Neural crest cell (in vitro differentiated cells): Measurements from ENCODE around the gene SLFN12. TPM values are rescaled to one million over a fixed set of nuclear protein-coding genes. Genes with fewer than 3 reads are reported as not detected.
A peak's percentile ranks its signal among the peaks of the same experiment; 100 is the strongest.
"Not testable (repeated sequence)": the region's sequence is repeated elsewhere in the genome, so short reads cannot be mapped to it uniquely, and the experiment has no call there.

Experiments used
- DNase-seq: peaks from one replicate; pipeline ENCODE4 v3.0.0; 2021; ENCODE audit warnings: low read depth, mixed read lengths, low spot score
- H3K27ac Mint-ChIP-seq: one replicate; pipeline ENCODE4 v1.8.0; 2021; ENCODE audit warnings: mild to moderate bottlenecking, mixed read lengths; ENCODE audit not compliant: unreplicated experiment
- H3K27me3 Mint-ChIP-seq: 2 replicates; pipeline ENCODE4 v1.8.0; 2021; ENCODE audit warnings: low read depth, mild to moderate bottlenecking, mixed read lengths
- H3K36me3 Mint-ChIP-seq: 2 replicates; pipeline ENCODE4 v1.8.0; 2021; ENCODE audit warnings: low read depth, mild to moderate bottlenecking, mixed read lengths
- H3K4me1 Mint-ChIP-seq: 2 replicates; pipeline ENCODE4 v1.8.0; 2021; ENCODE audit warnings: mixed read lengths
- H3K4me3 Mint-ChIP-seq: one replicate; pipeline ENCODE4 v1.8.0; 2021; ENCODE audit warnings: mild to moderate bottlenecking, mixed read lengths
- H3K9me3 Mint-ChIP-seq: 2 replicates; pipeline ENCODE4 v1.8.0; 2021; ENCODE audit warnings: mixed read lengths
- total RNA-seq: library from RNA; stranded (reverse); gene quantifications from 2 replicates; pipeline ENCODE4 v1.2.1, GENCODE V29; 2021
- TF ChIP-seq, protein P1 (sequence below): fragments of 200-600 bp; sonication (generic); conservative IDR thresholded peaks from 2 replicates; pipeline ENCODE4 v1.5.0; 2021; ENCODE audit warnings: antibody characterized with exemption, mild to moderate bottlenecking

Gene SLFN12
- total RNA-seq, 1 donor from 2014 or later, result 17.5 TPM

GRCh38 chr17:35406568-35406967, 25.7 kb downstream of the SLFN12 start:
- Mint-ChIP-seq H3K4me3 (no peak overlapping the region), H3K27me3 (no peaks in the 10 kb centered on the region), H3K36me3 (peaks cover 35% of the 10 kb centered on the region), H3K27ac (no peak overlapping the region), H3K4me1 (no peaks in the 10 kb centered on the region), H3K9me3 (no peaks in the 10 kb centered on the region)
- DNase-seq, result no peak
- TF ChIP-seq, protein P1, sequence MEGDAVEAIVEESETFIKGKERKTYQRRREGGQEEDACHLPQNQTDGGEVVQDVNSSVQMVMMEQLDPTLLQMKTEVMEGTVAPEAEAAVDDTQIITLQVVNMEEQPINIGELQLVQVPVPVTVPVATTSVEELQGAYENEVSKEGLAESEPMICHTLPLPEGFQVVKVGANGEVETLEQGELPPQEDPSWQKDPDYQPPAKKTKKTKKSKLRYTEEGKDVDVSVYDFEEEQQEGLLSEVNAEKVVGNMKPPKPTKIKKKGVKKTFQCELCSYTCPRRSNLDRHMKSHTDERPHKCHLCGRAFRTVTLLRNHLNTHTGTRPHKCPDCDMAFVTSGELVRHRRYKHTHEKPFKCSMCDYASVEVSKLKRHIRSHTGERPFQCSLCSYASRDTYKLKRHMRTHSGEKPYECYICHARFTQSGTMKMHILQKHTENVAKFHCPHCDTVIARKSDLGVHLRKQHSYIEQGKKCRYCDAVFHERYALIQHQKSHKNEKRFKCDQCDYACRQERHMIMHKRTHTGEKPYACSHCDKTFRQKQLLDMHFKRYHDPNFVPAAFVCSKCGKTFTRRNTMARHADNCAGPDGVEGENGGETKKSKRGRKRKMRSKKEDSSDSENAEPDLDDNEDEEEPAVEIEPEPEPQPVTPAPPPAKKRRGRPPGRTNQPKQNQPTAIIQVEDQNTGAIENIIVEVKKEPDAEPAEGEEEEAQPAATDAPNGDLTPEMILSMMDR, result no peak

DNA sequence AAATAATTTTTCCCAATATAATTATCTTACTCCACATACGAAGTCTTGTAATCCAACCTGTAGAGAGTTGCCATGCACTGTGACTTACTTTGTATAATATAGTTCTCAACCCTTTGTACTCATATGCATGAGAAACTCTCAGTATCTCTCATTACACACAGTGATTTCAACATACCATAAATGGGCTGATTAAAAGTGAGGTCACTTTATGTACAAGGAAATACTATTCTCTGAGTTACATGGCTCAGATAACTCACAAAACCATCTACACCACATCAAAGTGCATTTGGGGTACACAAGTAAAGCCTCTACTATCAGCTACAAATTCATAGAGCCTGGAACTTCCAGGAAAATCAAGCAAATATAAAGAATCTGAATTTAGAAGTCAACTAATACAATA, 27.9 kb downstream of the SLFN12 start:
- H3K27me3 Mint-ChIP-seq, result no peaks in the 10 kb centered on the region
- TF ChIP-seq, protein P1, result no peak
- H3K27ac Mint-ChIP-seq, result no peak overlapping the region
- H3K4me1 Mint-ChIP-seq, result no peaks in the 10 kb centered on the region
- DNase-seq, result no peak
- H3K9me3 Mint-ChIP-seq, result no peaks in the 10 kb centered on the region
- H3K4me3 Mint-ChIP-seq, result no peak overlapping the region
- peaks cover 21% of the 10 kb centered on the region for H3K36me3 Mint-ChIP-seq

DNA sequence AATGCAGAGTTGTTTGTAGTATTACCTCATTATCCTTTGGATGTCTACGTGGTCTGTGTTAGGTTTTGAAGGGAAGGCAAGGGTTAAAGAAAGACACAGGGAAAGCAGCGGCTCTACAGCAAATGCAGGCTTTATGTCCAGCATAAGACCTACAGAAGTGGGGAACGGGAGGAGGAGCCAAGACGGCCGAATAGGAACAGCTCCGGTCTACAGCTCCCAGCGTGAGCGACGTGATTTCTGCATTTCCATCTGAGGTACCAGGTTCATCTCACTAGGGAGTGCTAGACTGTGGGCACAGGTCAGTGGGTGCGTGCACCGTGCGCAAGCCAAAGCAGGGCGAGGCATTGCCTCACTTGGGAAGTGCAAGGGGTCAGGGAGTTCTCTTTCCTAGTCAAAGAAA, 38.5 kb downstream of the SLFN12 start:
- not testable (repeated sequence) for H3K4me1 Mint-ChIP-seq, H3K9me3 Mint-ChIP-seq, H3K4me3 Mint-ChIP-seq, H3K27me3 Mint-ChIP-seq, DNase-seq, H3K36me3 Mint-ChIP-seq
- H3K27ac Mint-ChIP-seq, result peak overlapping the region; percentile 71

DNA sequence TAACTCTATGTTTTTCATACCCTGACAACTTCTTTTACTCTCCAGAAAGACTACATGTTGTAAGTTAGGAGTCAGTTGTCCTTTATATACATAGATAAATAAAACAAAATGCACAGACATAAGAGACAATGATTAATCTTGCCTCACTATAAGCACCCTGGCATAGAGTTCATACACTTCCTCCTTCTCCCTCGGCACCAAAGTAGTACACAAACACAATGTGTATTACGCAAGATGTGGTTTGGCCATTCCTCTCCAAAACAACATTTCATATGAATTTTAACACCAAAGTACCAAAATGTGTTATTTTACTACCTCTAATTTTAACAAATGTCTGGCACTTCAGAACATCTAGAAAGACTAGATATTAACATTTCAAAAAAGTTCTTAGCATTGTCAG, 41.6 kb downstream of the SLFN12 start:
- peaks cover 17% of the 10 kb centered on the region for H3K27me3 Mint-ChIP-seq
- no peak for DNase-seq
- TF ChIP-seq, protein P1, result no peak
- no peaks in the 10 kb centered on the region for H3K4me1 Mint-ChIP-seq
- H3K4me3 Mint-ChIP-seq, result no peak overlapping the region
- H3K27ac Mint-ChIP-seq, result no peak overlapping the region
- H3K36me3 Mint-ChIP-seq, result peaks cover 8% of the 10 kb centered on the region
- peaks cover 16% of the 10 kb centered on the region for H3K9me3 Mint-ChIP-seq

DNA sequence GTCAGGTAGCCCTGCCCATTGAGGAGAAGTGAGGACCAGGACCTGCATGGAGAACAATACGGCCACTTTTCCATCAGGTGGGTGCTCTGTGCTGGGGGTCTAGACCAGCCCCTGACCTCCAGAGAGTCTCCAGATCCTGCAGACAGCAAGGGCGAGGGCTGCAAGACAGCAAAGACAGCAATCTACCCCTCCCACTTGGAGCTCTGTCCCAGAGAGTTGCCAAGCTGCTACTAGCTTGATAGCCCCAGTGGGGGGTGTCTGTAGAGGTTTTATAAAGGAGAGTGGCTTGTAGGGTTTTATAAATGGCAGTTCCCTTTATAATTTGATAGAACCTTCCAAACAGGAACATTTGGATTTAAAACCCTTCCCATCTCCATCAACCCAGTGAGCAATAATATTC, 42.1 kb downstream of the SLFN12 start:
- Mint-ChIP-seq H3K36me3 (peaks cover 8% of the 10 kb centered on the region), H3K4me3 (no peak overlapping the region), H3K27me3 (peaks cover 17% of the 10 kb centered on the region), H3K27ac (no peak overlapping the region), H3K4me1 (no peaks in the 10 kb centered on the region), H3K9me3 (peaks cover 16% of the 10 kb centered on the region)
- TF ChIP-seq, protein P1, result no peak
- no peak for DNase-seq

GRCh38 chr17:35387496-35387895, 44.8 kb downstream of the SLFN12 start:
- no peak overlapping the region for H3K4me3 Mint-ChIP-seq

More at GRCh38 chr17:35387496-35387895, 44.8 kb downstream of the SLFN12 start:
- peaks cover 19% of the 10 kb centered on the region for H3K27me3 Mint-ChIP-seq
- H3K9me3 Mint-ChIP-seq, result peaks cover 14% of the 10 kb centered on the region
- no peaks in the 10 kb centered on the region for H3K4me1 Mint-ChIP-seq
- TF ChIP-seq, protein P1, result no peak
- H3K27ac Mint-ChIP-seq, result no peak overlapping the region
- peaks cover 6% of the 10 kb centered on the region for H3K36me3 Mint-ChIP-seq
- no peak for DNase-seq
